ENCODE results near the gene PHF10.
"Not testable (repeated sequence)": the region's sequence is repeated elsewhere in the genome, so short reads cannot be mapped to it uniquely, and the experiment has no call there.

Gene PHF10

DNA sequence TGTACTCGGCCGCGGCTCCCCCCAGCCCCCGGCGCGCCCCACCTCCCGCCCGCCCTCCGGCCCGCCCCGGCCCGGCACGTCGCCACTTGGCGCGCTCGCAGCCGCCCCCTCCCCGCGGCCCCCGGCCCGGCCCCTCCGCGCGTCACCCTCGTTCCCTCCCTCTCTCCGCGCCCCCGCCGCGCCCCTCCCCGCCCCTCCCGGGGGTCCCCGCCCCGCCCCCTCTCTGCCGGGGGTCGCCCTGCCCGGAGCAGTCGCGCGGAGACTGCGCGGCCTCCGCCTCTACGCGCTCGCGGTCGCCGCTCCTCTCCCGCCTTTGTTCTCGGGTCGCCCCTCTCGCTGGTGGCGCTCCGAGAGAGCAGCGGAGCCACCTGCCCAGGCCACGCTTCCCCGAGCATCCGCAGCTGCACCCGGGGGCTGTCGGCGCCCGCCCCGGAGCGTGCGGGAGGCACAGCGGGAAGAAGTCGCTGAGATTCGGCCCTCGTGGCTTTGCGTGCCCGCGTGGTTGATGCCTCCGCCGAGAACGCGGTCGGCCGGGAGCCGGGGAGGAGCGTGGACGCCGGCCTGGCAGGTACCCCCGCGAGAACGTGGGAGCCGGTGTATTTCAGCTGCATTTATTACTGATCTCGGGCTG, at the start of gene PHF10:
TSS of gene PHF10 (minus strand) at position 7 of the 631 bp plus-strand sequence. CDS start 569 bp downstream, outside the sequence.
- no peak for FAIRE-seq

DNA sequence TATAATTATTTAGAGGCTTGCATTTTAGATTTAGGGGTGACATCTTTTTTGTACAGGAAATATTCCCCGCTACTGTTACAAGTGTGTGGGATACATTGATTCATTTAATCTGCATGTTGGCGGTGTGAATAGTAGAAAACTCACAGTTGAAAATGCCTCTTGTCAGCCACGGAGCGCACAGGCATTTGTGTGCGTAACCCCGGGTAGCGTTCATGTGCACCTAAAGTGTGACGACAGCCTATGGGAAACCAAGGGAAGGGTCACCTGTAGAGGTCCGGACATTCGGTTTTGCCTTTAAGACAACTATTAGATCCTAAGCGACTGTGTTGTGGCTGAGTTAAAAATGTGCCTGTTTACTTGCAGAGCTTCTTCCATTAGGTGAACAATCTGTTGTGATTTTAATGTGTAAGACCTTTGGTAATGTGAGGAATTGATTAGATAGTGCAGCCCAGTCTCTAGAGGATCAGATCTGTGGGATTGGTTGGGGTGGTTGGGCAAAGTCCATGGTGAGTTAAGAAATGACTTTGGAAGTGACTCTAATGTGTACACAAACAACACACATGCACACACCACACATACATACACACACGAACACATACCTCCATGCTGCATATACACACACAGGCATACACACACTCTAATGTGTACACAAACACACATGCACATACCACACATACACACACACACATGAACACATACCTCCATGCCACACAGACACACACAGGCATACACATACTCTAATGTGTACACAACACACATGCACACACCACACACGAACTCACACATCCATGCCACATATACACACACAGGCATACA, 42.8 kb upstream of the PHF10 start:
- FAIRE-seq, result no peak

DNA sequence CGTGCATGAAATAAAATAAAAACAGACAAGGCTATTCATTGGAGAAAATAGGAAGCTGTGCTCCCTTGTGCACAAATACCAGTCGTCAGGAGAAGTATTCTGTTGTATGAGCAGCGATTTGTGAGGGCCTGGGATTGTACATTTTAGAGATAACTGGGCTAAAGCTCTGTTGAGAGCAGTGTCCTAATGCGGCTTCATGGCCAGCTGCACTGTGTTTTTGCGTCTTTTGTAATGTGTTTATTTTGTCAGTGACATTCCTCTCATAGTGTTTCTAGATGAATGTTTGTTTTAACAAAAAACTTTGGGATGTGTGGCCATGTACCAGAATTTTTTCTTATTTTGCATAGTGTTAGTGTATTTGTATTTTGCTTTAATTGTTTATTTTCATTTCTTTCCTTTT, 41.9 kb upstream of the PHF10 start:
- no peak for FAIRE-seq

DNA sequence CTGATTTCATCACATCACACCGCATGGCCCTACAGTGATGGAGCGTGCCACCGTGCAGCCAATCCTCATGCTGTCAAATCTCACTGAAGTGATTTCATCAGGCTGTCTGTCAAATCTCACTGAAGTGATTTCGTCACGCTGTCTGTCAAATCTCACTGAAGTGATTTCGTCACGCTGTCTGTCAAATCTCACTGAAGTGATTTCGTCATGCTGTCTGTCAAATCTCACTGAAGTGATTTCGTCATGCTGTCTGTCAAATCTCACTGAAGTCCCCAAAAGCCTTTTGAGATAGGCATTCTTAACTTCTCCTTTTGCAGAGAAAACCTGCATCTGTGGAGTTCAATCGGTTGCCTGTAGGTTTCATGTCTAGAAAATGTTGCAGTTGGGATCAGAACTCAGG, 41.5 kb upstream of the PHF10 start:
- not testable (repeated sequence) for FAIRE-seq

DNA sequence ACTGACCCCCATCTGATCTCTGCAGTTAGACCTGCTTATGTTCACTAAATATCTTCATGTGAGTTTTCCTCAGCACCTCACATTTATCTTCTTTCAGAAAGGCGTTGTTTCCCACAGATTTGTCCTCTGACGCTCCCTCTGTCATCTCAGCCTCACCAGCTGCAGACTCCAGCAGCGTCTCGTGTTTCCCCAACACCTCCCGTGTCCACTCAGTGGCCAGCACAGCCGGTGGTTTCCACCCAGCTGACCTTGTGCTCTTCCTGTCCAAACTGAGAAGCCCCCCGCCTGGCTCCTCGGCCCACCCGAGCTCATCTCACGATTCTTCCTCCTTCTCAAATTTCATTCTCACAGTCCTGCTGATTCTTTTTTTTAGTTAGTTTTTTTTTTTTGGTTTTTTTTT, 39.6 kb upstream of the PHF10 start:
- no peak for FAIRE-seq

DNA sequence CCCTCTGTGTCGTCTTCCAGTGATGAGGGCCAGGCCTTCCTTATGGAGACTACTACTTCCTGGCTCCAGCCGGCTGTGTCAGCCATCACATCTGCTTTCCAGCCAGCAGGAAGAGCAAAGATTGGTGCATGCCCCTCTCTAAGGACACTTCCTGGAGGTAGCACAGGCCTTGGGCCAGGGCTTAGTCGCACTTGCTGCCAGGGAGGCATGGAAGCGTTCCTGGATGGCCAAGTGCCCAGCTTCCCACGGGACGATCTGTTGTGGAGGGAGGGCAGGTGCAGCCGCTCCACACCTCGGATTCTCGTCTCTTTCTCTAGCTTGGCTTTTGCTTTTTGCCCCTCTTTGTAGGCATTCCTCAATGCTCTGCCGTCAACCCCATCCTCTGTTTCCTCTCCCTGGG, 39.0 kb upstream of the PHF10 start:
- no peak for FAIRE-seq

DNA sequence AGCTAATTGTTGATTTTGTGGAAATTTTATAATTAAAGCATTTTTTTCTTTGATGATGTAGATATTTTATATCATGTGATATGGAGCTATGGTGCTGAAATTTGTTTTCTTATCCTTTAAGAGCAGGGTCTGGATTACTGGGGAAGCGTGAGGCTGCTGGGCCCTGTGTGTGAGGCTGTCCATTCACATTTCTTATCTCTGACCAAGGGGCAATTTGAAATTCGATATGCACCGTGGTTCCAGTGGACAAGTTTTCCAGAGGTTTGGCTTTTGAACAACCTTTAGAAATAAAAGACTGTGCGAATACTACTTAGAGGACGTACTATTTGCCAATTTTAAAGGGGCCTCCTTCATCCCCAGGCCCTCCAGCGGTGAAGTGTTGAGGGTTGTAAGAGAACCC, 30.9 kb upstream of the PHF10 start:
- no peak for FAIRE-seq

DNA sequence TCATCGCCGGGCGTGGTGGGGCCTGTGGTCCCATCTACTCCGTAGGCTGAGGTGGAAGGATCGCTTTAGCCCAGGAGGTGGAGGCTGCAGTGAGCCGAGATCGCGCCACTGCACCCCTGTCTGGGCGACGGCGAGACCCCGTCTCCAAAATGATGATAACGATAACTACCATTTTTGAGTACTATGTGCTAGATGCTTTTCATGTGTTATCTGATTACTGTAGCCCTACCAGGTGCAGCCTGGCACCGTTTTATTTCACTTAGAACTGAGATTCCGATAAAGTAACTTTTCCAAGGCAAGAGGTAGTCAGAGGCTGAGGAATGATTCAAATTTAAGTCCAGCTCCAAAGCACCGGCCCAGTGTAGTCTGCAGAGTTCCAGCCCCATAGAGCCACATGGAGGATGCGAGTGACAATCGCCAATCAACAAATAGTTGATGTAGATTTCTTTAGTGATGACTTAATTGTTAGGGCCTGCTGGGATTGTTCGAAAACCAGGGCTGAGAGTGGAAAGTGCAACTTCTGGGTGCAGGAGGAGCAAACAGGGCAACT, 27.8 kb upstream of the PHF10 start:
- no peak for FAIRE-seq

DNA sequence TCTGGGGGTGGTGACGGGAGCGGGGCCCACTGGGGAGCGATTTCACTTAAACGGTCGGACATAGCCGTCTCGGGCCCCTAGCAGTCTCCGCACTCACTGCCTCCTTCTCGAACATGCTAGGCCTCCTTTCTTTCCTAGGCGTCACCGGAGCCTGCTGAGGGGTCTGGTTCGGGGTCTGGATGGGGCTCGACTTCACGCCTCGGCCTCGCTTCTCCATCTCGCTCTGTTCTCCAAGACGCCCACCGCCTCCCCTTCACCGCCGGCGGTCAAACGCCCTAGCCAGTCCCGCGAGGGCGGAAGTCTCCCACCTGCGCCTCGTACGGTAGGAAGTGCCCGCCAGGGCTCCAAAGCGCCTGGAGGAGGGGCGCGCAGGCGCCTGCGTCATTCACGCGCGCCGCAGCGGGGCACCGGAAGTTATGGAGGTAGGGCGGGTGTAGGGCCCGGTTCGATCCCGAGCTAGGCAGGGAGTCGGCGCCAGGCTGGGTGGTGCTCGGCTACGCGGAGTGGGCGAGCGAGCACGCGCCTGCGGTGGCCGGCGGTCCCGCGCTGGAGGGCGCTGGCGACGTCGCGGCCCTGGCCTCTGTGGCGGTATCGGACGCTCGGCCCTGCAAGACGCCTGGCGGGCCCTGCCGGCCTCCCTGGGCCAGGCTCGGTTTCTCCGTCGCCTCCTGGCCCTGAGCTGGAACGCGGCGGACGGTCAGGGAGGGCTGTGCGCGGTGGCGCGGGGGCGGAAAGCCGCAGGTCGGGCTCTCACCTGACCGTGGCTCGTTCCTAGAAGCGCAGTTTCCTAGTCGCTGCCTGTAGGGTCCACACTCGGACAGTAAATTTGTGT, 27.2 kb upstream of the PHF10 start, which contains the start of the genes DYNLT2 and ERMARD:
TSS of gene DYNLT2 (minus strand) at position 331 of the 832 bp plus-strand sequence. CDS start at position 217, 114 bp downstream.
TSS of gene ERMARD (plus strand) at position 381 of the 832 bp plus-strand sequence. CDS start at position 417, 36 bp downstream.
- peak; percentile 73 for FAIRE-seq

DNA sequence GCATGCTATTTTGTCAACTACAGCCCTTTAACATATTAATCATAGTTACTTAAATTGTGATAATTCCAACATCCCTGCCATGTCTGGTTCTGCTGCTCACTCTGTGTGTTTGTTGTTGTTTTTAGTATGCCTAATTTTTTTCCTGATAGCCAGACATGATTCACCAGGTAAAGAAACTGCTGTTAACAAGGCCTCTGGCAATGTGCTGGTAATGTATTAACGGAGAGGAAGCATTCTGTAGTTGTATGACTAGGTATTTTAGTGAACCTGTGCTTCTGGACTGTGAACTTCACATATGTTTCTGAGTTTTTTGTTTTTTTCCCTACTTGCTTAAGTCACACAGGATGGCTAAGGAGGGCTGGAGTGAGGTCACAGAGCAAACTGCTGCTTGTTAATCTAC, 22.3 kb upstream of the PHF10 start:
- FAIRE-seq, result no peak

DNA sequence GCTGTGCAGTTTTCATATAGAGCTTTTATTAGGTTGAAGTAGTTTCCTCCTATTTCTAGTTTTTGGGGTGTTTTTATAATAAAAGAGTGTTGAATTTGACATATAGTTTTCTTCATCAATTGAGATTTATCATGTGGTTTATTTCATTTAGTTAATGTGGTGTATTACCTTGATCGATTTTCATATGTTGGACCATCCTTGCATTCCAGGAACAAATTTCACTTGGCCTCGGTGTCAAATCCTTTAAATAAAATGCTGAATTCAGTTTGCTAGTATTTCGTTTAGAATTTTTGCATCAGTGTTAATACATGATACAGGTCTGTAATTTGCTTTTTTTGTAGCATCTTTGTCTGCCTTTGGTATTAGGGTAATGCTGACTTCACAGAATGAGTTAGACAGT, 21.1 kb upstream of the PHF10 start:
- FAIRE-seq, result no peak

DNA sequence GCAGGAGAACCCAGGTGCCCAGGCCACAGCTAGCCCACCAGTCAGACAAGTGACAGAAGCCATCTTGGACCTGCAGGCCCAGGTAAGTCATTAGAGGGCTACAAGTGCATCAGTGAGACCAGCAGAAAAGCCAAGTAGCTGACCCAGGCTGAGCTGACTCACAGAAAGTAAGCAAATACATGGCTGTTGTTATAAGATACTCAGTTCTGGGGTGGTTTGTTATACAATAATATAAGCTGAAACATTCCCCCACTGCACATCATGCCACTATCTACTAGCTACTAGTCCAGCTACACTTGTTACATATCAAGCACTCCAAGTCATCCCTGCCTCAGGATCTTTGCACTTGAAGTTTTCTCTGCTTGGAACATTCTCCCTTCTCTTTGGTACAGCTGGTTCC, 17.0 kb upstream of the PHF10 start:
- no peak for FAIRE-seq

DNA sequence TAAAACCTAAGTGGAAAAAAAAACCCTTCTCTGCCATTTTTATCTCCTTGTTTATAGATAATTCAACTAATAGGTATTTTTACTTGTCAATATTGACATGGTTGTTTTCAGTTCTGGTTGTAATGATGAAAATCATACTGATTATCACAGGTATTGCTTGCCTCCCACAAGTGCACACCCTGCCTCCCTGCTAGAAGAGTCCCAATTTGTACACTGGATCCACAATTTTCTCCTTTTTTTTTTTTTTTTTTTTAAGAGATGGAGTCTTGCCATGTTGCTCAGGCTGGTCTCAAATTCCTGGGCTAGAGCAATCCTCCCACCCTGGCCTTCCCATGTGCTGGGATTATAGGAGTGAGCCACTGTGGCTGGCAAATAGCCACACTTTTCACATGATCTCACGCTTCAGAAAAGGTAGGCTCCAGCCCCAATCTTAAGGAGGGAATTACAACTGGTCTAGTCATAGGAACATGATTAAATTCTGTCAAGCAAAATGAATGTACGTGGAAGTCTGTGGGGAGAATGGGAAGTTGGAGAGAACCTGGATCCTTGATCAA, 14.8 kb upstream of the PHF10 start:
- no peak for FAIRE-seq

DNA sequence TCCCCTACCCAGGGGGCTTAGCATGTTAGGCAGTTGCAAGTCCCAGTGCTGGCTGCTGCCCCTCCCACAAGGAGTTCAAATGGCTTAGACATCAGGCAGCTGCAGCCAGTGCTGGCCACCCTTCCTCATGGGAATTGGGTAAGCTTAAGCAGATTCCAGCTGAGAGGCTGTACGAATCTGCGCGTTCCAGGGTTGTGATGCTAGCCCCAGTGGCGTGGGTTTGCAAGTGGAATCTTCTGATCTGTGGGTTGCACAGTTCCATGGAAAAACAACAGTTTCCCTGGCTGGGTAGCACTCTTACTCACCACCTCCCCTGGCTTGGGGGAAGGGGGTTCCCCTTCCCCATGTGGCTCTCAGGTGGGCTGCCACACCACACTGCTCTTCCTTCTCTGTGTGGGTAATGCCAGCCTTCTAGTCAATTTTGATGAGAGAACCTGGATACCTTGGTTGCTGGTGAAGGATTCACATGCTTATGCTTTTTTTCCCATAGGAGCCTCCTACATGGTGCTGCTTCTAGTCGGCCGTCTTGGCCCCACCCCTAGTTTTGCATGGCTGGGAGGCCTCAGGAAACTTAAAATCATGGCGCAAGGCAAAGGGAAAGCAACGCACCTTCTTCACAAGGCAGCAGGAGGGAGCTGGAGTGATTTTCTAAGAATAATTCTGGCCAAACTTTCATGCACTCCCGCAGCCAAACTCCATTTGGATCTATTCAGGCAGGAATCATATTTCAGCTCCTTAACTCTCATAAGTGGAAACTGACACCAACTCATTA, 14.1 kb upstream of the PHF10 start:
- FAIRE-seq, result no peak

DNA sequence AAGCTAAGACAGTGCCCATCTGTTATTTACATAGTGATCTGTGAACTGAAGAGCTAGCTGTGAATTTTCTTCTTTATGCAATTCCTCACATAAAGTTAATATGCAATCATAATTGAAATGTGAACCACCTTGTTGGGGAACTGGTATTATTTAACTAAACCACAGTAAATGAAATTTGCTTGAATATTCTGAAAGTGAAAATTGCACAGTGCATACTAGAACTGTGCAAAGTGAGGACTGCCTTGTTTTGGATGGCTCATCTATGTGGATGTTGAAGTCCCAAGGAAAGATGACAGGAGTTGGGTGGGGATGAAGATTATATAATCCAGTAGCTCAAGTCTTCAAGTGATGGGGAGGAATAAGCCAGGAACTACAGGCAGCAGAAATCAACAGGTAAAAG, 5.7 kb upstream of the PHF10 start:
- no peak for FAIRE-seq

DNA sequence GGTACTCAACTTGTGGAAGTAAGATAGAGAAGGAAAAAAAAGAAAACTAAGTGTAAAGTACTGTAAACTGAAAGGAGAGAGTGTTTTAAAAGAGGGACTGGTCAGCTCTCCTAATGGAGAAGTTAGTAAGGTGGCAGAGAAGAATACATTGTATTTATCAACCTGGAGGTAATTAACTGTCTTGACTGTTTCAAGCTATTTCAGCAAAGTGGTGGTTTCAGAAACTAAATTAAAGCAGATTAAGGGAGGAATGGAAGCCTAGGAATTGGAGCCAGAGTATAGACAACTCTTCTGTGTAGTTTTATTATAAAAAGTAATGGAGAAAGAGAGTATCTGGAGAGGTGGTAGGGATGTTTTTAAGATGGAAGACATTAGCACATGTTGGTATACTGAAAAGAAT, 2.7 kb upstream of the PHF10 start:
- no peak for FAIRE-seq

DNA sequence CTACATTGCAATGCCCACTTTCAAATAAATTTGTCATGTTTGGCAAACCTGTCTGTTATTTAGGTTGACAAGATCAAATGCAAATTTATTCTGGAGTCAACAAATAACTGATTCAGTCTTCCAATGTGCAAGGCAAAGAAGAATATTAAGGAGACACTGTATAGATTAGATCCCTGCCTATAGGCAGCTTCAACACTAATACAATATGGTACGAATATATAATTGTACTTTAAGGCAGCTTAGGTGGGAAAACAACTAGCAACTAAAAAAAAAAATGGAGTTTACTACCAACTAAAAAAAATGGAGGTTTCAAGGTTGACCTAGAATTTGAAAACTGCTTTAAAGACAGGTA, 1.7 kb upstream of the PHF10 start:
- FAIRE-seq, result no peak

DNA sequence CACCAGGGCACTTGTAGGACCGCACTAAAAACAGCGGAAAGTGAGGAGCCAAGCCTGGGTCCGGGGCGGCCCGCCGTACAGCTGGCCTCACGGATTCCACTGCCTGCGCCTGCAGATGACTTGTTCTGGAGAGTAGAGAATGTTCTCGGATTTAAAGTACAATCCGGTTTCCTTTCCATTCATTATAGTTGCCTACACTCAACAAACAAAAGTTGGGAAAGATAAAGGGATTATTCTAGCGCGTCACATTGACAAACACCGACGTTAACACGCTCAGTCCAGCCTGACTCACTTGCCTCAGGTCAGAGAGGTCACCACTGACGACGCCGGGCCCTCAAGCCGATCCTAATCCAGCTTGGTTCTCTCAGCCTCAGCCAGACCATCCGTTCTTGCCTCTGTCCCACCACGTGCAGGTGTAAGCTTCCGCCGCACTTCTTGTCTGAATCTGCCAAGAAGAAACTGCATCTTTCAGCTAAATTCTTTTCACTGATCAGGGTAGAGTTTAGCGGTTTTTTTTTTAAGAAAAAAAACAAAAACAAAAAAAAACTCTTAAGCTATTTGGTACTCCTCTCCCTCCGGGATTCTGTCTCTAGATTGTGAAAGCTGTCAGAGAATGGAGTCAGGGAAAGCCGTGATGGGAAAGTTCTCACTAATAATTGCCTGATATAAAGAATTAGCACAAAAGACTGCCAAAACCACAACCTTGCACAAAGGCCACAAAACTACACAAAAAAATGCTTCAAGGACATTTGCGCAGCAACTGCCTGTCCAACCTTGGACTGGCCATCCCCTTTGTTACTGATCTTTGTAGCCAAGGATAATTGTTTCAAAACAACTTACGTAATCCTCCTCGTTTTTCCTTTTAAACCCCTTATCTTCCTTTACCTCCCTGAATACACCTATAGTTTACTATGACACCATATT, 1.1 kb upstream of the PHF10 start:
- no peak for FAIRE-seq

DNA sequence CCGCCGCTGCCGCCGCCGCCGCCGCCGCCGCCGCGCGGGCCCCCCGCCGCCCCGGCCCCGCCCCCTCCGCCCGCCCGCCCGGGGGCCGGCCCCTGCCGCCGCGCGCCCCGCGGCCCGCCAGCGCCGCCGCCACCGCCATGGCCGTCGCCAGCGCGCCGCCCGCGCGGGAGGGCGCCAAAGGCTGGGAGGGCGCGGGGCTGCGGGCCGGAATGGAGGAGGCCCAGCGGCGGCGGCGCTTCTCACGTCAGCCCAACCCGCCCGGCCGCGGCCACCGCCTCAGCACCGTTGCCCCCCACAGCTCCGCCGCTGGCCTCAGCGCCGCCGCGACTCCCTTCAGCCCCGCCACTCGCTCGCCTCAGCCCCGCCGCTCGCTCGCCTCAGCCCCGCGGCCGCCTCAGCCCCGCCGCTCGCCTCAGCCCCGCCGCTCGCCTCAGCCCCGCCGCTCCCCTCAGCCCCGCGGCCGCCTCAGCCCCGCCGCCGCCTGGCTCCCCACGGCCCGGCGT, 258 bp downstream of the PHF10 start:
- FAIRE-seq, result no peak

DNA sequence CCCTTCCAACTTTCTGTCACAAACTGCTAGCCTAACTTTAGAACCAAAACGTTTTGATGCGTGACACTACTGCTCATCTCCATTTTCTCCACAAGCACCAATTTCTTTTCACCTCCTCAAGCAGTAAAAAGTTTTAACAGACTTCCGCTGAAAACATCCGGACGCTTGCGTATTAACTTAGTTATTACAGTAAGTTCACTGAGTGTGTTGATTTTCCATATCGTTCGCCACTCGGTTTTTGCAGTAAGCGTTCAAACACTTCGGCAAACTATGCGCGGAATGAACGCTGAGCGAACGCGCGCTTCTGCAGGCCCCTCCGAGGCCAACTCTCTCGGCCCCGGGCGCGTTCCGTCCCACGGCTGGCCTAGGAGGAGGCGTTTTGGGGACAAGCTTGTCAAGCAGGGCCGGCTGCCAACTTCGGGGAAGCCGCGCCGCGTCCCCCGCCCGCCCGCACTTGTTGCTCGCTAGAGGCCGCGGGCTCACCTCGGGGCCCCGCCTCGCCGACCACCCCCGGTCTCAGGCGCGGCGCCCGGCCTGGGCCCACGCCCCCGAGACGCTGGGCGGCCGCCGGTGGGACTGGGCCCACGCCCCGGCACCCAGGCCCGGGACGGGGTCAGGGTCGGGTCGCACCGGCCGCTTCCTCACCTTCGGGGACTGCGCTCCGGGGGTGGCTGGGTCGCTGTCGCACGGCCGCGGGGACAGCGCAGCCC, 945 bp downstream of the PHF10 start:
- no peak for FAIRE-seq
